Kidney glomerular epithelial cell (primary cell): ENCODE data around the gene ADGRA3.
A peak's percentile ranks its signal among the peaks of the same experiment; 100 is the strongest.

ENCODE experiments used
- DNase-seq: peaks from one replicate; lab custom pipeline; 2025; lab: John Stamatoyannopoulos, UW

The ADGRA3 gene

GRCh38 chr4:22515888-22516541 is at the start of gene ADGRA3:
ADGRA3 (minus strand) TSS chr4:22516066; CDS start chr4:22515784, 282 bp downstream.
- peak; percentile 46 for DNase-seq

- DNase-seq: no peak
Observed at GRCh38 chr4:22556495-22556894, 40.6 kb upstream of the ADGRA3 start.

DNA sequence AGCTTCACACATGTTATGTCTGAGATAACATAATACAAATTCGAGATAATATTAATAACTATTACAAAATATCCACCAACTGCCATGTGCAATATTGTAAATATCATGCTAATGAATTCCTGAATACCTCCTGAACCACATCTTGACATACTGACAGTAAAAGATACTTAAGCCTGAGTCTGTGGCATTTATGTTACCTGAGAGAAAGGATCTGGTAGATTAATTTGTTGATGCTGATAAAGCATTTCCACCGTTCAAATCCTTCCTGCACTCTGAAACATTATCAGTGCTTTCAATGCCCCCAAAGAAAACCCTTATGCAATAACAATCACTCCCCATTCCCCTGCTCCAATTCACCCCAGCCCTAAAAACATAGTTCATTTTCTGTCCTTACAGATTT is 38.8 kb upstream of the ADGRA3 start:
- DNase-seq: no peak

DNA sequence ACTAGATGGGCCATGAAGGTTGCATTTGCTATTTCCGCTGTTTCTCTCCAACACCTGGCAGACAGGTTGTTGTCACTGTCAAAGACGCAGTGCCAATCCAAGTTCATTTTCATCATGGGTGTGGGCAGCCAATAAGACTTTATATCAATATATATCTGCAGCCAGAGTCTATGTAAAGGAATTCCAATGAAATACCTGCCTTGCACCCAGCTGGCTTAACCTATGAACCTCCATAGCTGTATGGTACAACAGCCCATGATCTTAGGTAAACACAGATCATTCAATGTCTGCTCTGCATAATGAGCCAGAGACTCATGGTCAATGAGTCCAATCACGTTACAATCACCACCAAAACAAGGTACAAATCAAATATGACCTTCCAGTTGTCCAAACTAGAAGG is 37.7 kb upstream of the ADGRA3 start:
- DNase-seq: no peak

DNA sequence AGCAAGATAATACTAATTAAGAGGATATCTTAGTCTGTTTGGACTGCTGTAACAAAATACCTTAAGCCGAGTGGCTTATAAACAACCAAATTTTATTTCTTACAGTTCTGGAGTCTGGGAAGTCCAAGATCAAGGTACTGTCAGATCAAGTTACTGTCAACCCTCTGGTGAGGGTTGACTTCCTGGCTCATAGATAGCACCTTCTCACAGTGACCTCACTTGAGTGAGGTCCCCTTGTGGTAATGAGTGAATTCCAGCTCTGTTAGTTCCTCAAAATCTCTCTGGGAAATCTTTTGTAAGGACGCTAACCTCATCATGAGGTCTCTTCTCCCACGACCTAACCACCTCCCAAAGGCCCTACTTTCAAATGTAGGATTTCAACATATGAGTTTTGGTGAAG is 36.9 kb upstream of the ADGRA3 start:
- no peak for DNase-seq

DNA sequence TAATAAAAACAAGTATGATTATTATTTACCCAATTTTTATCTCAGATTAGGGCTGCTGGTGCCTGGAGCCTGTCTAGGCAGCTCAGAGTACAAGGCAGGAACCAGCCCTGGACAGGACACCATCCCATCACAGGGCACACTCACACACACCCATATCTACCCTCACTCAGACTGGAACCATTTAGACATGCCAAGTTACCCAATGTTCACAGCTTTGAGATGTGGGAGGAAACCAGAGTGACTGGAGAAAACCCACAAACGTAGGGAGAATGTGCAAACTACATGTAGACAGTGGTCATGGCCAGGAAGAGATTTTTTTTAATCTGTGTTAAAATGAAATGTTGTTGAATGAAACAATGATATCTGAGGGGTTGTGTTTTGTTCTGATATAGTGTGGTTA is 35.7 kb upstream of the ADGRA3 start:
- no peak for DNase-seq

DNA sequence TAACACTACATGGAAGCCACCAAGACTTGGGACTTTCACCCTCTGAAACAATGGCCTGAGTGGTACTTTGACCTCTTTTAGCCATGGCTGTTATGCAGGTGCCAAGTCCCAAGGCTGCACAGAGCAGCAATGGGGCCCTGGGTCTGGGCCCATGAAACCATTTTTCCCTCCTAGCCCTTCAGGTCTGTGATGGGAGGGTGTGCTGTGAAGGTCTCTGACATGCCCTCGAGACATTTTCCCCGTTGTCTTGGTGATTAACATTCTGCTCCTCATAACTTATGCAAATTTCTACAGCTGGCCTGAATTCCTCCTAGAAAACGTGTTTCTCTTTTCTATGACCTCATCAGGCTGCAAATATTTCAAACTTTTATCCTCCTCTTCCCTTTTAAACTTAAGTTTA is 30.4 kb upstream of the ADGRA3 start:
- no peak for DNase-seq

DNA sequence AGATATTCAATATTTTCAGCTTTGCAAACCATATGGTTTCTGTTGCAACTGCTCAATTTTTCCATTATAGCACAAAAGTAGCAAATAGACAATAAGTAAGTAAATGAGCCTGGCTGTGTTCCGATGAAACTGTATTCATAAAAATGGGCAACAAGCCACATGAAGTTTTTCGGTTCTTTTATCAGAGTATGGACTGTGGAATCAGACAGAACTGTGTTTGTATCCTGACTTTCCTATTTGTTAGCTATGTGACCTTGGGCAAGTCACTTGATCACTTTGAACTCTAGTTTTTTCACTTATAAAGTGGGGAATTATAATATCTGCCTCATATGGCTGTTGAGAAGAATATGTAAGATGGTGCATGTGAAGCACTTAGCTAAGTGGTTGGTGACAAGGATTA is 23.4 kb upstream of the ADGRA3 start:
- DNase-seq: no peak

DNA sequence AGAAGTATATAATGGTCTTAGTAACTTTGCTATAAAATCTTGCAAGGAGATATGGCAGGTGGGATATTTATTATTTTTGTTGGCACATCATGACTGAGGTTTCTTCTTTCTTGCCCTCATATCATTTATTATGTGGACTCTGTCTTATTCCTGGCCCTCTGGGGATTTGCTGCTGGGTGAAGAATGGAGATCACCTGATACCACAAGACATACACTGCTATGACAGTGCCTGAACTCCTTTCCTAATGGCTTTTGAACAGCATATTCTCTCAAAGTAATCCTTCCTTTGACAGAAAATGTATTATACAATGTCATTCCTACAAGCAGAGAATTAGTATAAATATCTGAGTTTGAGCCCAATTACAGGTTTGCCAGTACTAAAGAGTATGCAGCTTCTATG is 22.0 kb upstream of the ADGRA3 start:
- DNase-seq: no peak

- no peak for DNase-seq
Observed at GRCh38 chr4:22534374-22534773, 18.5 kb upstream of the ADGRA3 start.

- DNase-seq: no peak
Observed at GRCh38 chr4:22532896-22533295, 17.0 kb upstream of the ADGRA3 start.

GRCh38 chr4:22532117-22532516 is 16.3 kb upstream of the ADGRA3 start:
- DNase-seq: no peak

GRCh38 chr4:22531311-22532019 is 15.6 kb upstream of the ADGRA3 start:
- no peak for DNase-seq

GRCh38 chr4:22524895-22525294 is 9.0 kb upstream of the ADGRA3 start:
- DNase-seq: no peak

DNA sequence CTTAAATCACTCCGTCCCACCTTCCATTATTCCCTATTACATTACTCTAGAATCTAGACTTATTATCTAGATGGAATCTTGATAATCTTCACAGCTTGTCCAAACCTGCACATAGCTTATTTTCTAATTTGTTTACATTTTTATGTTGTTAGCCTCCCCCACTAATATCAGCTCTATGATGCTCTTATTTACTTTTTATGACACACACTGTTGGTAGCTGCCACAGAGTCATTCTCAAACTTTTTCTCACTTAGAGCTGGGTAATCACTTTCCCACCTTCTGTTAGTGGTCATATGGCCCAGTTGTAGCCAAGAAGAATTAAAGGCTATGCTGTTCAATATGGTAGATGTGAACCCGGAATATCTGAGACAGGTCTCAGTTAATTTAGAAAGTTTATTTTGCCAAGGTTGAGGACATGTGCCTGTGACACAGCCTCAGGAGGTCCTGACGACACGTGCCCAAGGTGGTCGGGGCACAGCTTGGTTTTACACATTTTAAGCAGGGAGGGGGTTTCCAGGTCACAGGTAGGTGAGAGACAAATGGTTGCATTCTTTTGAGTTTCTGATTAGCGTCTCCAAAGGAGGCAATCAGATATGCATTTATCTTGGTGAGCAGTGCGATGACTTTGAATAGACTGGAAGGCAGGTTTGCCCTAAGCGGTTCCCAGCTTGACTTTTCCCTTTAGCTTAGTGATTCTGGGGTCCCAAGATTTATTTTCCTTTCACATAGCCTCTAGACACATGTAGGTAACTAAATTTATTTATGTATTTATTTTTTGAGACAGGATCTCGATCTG is 7.0 kb upstream of the ADGRA3 start:
- DNase-seq: no peak

- no peak for DNase-seq
Observed at GRCh38 chr4:22522206-22522605, 6.3 kb upstream of the ADGRA3 start.

- no peak for DNase-seq
Observed at GRCh38 chr4:22521240-22521639, 5.4 kb upstream of the ADGRA3 start.

DNA sequence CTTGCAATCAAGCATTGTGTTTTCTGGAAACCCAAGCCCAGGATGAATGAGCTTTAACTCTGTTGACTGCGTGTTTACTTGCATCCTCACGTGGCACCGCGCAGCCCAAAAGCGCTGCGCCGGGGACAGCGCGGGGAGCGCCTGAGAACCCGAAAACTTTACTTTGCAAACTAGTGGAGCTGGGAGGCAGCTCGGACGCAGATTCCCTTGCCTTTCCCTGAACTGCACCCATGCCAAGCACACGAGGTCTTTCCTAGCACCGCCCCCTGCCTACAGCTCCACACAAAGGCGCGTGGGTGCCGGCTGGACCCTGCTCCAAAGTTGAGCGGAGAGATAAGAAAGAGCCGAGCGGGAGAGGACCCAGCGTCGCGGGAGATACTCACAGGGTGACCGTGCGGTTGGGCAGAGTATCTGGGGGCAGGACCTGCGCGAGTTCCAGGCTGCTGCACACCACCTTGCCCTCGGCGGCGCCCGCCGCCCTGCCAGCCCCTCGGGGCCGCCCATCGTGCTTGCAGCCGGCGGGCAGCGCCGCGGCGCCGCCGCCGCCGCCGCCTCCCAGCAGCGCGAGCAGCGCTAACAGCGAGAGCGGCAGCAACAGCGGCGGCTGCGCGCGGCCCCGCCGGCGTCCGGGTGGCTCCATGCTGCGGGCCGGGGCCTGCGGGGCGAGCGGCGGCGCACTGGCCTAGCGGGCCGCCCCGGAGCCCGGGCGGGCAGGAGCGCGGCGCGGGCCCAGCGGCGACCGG is 550 bp downstream of the ADGRA3 start:
- peak; percentile 51 for DNase-seq

GRCh38 chr4:22514481-22514880 is 1.4 kb downstream of the ADGRA3 start:
- no peak for DNase-seq

DNA sequence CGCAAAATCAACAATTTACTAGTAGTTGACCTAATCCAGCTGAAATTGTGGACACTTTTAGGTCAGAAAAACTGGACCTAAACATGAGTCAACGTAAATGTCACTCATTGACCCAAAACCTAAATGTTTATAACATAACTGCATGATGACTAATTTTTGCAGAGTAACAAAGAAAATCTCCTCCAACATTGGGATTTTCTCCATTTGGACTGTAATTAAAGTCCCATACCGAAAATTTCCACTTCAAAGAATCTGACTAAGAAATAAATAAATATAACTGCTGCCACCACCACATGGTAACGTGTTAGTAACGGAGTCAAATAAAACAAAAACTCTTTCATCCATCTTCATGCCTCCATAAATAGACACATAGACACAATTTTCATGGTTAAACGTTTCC is 1.9 kb downstream of the ADGRA3 start:
- peak; percentile 74 for DNase-seq

DNA sequence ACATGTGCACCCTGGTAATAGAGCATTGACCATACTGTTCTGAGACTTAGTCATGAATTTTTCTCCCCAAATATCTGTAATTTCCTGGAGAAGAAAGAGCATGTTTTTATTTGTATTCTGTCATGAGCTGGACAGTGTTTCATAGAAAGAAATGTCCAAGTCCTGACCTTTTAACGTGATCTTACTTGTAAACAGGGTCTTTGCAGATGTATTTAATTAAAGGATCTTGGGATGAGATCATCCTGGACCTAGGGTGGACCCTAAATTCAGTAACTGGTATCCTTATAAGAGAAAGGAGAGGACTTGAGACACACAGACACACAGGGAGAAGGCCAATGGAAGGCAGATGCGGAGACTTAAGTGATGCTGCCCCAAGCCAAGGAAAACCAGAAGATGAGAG is 3.6 kb downstream of the ADGRA3 start:
- DNase-seq: no peak

DNA sequence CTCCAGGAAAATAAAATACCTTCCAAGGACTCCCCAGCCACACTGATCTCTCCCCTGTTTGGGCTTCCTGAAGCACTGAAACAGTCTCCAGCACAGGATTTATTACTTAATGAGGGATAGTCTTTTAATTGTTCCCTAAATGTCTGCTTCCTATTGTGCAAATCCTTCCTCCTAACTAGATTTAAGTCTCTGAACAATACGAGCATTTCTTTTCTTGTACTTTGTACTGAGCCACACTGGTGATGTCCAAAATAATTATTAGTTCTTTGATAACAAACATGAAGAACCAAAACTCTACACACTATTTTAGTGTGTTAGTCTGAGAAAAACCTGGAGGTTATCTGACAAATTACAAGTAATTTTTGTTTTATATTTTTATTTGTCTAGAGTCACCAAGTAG is 5.1 kb downstream of the ADGRA3 start:
- no peak for DNase-seq
